HepG2 (cell line): Measurements from ENCODE around the gene TBC1D14. TPM values are rescaled to one million over a fixed set of nuclear protein-coding genes. Genes with fewer than 3 reads are reported as not detected.
A peak's percentile ranks its signal among the peaks of the same experiment; 100 is the strongest.

Experiments
- BORCS8-MEF2B ChIP-seq: sonication (generic); formaldehyde crosslinking; IDR thresholded peaks from 2 replicates; pipeline ENCODE4 v1.8.0; 2022; ENCODE audit warnings: mild to moderate bottlenecking, missing genetic modification reagents
- CBX5 ChIP-seq: sonication (generic); formaldehyde crosslinking; IDR thresholded peaks from 2 replicates; pipeline ENCODE4 v1.4.0; 2020; ENCODE audit warnings: missing genetic modification reagents, borderline replicate concordance
- DZIP1 ChIP-seq: sonication (generic); formaldehyde crosslinking; IDR thresholded peaks from 2 replicates; pipeline ENCODE4 v1.5.0; 2020; ENCODE audit warnings: mild to moderate bottlenecking, missing genetic modification reagents
- ESRRA ChIP-seq: sonication (generic); formaldehyde crosslinking; IDR thresholded peaks from 2 replicates; pipeline ENCODE4 v1.5.1; 2020; ENCODE audit warnings: mild to moderate bottlenecking, low read depth, missing genetic modification reagents
- HCFC1 ChIP-seq: fragments of 150-350 bp; IDR thresholded peaks from 2 replicates; pipeline ENCODE4 v1.6.1; 2014; ENCODE audit warnings: low read depth, low read length
- HOXA9 ChIP-seq: sonication (generic); formaldehyde crosslinking; IDR thresholded peaks from 2 replicates; pipeline ENCODE4 v1.8.1; 2022; ENCODE audit warnings: missing genetic modification reagents, mild to moderate bottlenecking, moderate library complexity, borderline replicate concordance
- JUNB ChIP-seq: sonication (generic); formaldehyde crosslinking; IDR thresholded peaks from 2 replicates; pipeline ENCODE4 v1.8.0; 2022; ENCODE audit warnings: missing genetic modification reagents, mild to moderate bottlenecking, borderline replicate concordance
- KAT7 ChIP-seq: IDR thresholded peaks from 2 replicates; pipeline ENCODE4 v1.6.1; 2018; ENCODE audit warnings: borderline replicate concordance, missing compliant biosample characterization
- NFIB ChIP-seq: sonication (generic); formaldehyde crosslinking; IDR thresholded peaks from 2 replicates; pipeline ENCODE4 v1.9.0; 2021; ENCODE audit warnings: missing genetic modification reagents, mild to moderate bottlenecking, borderline replicate concordance
- RFXAP ChIP-seq: sonication (generic); formaldehyde crosslinking; IDR thresholded peaks from 2 replicates; pipeline ENCODE4 v1.4.0; 2020; ENCODE audit warnings: missing genetic modification reagents, borderline replicate concordance
- SAFB2 ChIP-seq: sonication (generic); formaldehyde crosslinking; IDR thresholded peaks from 2 replicates; pipeline ENCODE4 v1.5.1; 2020; ENCODE audit warnings: missing genetic modification reagents, low read depth, mild to moderate bottlenecking, borderline replicate concordance
- SNRNP70 ChIP-seq: fragments of 200-400 bp; formaldehyde crosslinking; IDR thresholded peaks from 2 replicates; pipeline ENCODE4 v1.6.1; 2017; ENCODE audit warnings: mild to moderate bottlenecking, low read depth, low read length, moderate library complexity
- TFAP4 ChIP-seq: sonication (generic); IDR thresholded peaks from 2 replicates; pipeline ENCODE4 v1.6.1; 2016; ENCODE audit warnings: low read depth, borderline replicate concordance
- ZBTB3 ChIP-seq: sonication (generic); formaldehyde crosslinking; IDR thresholded peaks from 2 replicates; pipeline ENCODE4 v1.4.0; 2020; ENCODE audit warnings: low read depth, mild to moderate bottlenecking, moderate library complexity, missing genetic modification reagents, borderline replicate concordance
- ZBTB49 ChIP-seq: sonication (generic); formaldehyde crosslinking; IDR thresholded peaks from 2 replicates; pipeline ENCODE4 v1.4.0; 2020; ENCODE audit warnings: missing genetic modification reagents, borderline replicate concordance
- ZNF260 ChIP-seq: sonication (generic); formaldehyde crosslinking; IDR thresholded peaks from 2 replicates; pipeline ENCODE4 v1.4.0; 2020; ENCODE audit warnings: missing genetic modification reagents, low read depth, mild to moderate bottlenecking, borderline replicate concordance
- ZNF350 ChIP-seq: sonication (generic); formaldehyde crosslinking; IDR thresholded peaks from 2 replicates; pipeline ENCODE4 v1.4.0; 2020; ENCODE audit warnings: mild to moderate bottlenecking, low read depth, missing genetic modification reagents, borderline replicate concordance
- ZNF639 ChIP-seq: conservative IDR thresholded peaks from 2 replicates; pipeline ENCODE4 v1.6.1; 2018; ENCODE audit warnings: missing genetic modification reagents
- ZSCAN21 ChIP-seq: sonication (generic); formaldehyde crosslinking; IDR thresholded peaks from 2 replicates; pipeline ENCODE4 v1.8.0; 2022; ENCODE audit warnings: mild to moderate bottlenecking, missing genetic modification reagents, moderate library complexity, borderline replicate concordance
- polyA plus RNA-seq, 8 experiments: library from polyadenylated mRNA; depleted of rRNA in 3 of 8; stranded (reverse) in 7 of 8; unstranded in 1 of 8; fragments of >200 nt; fragmentation: Illumina TruSeq in 4 of 8; extraction: Trizol in 4 of 8; gene quantifications; 2 replicates each; pipeline versions ENCODE4 v1.2.1 to v1.2.3, GENCODE V29; 2011 to 2016; ENCODE audit warnings: low read depth in 4 of 8, missing spikeins in 1 of 8, mixed read lengths in 1 of 8; ENCODE audit not compliant: insufficient read depth in 1 of 8
- total RNA-seq, 5 experiments: library from RNA; depleted of rRNA; stranded (reverse); fragments of >200 nt; fragmentation: Illumina TruSeq; extraction: Trizol; gene quantifications; 2 replicates each; pipeline ENCODE4 v1.2.3, GENCODE V29; 2016; ENCODE audit warnings: low read depth in 1 of 5

TBC1D14 gene
- total and polyA plus RNA-seq, 2 of the 13 experiments (the other 11 are each of a cell fraction or from before 2014, with no cell fraction given) = 29.5 to 46.5 TPM

- TF ChIP-seq DZIP1 (CRISPR knock-in tag) = no peak
- TF ChIP-seq BORCS8-MEF2B = no peak
- no peak for TF ChIP-seq ZNF260 (CRISPR knock-in tag)
- TF ChIP-seq ZBTB3 (CRISPR knock-in tag) = no peak
- TF ChIP-seq RFXAP = no peak
- no peak for TF ChIP-seq HCFC1
- no peak for TF ChIP-seq ZNF350
- no peak for TF ChIP-seq ZSCAN21 (CRISPR knock-in tag)
- TF ChIP-seq SNRNP70 = no peak
- no peak for TF ChIP-seq NFIB
- no peak for TF ChIP-seq CBX5 (CRISPR knock-in tag)
- no peak for TF ChIP-seq HOXA9 (CRISPR knock-in tag)
- TF ChIP-seq TFAP4 = peak; percentile 76; the same call in 1 of the 2 replicates
- no peak for TF ChIP-seq ZNF639 (CRISPR knock-in tag)
- TF ChIP-seq SAFB2 = no peak
- no peak for TF ChIP-seq ZBTB49 (CRISPR knock-in tag)
- no peak for TF ChIP-seq KAT7 (CRISPR knock-in tag)
- peak; percentile 22; the same call in 1 of the 2 replicates for TF ChIP-seq ESRRA (CRISPR knock-in tag)
- TF ChIP-seq JUNB (CRISPR knock-in tag) = no peak
Observed at GRCh38 chr4:6963139-6963611, 53.5 kb downstream of the TBC1D14 start (continued).
